Fibroblast of villous mesenchyme (primary cell): ENCODE data around the gene EYA4. TPM values are rescaled to one million over a fixed set of nuclear protein-coding genes. Genes with fewer than 3 reads are reported as not detected.

Experiments used
- DNase-seq: peaks from one replicate; pipeline ENCODE4 v3.0.0-alpha.2; 2010; ENCODE audit warnings: low read depth
- H3K4me3 ChIP-seq: 2 replicates; pipeline ENCODE4 v1.5.1; 2011; ENCODE audit warnings: low read depth, mild to moderate bottlenecking, low read length
- total RNA-seq: library from RNA; depleted of rRNA; stranded (reverse); fragments of >200 nt; gene quantifications from 2 replicates; pipeline ENCODE4 v1.2.3, GENCODE V29; 2012
- TF ChIP-seq, protein P1 (sequence below): IDR thresholded peaks from 2 replicates; pipeline ENCODE4 v1.5.1; 2012; ENCODE audit warnings: low read depth, mild to moderate bottlenecking, low read length; ENCODE audit not compliant: insufficient read depth

EYA4 gene
- total RNA-seq, 1 donor: under 0.01 TPM

DNA sequence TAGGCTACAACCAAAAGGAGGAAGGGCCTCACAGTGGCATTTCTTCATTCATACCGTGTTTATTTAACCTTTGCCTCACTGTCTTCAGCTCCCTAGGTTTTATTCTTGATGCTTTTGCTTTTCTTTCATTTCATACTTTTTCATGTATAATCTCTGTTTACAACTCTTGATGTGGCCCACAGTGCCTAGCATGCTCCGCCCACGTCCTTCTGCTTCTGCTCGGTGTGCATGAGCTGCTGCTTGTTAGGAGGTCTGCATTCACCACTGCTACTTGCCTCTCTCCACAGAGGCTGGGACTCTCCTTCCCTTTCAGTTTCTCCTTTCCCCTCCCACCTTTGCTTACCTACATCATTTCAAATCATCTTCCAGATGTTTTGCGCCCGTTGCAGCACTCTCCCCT, 147.6 kb downstream of the EYA4 start:
- DNase-seq: no peak
- TF ChIP-seq, protein P1, sequence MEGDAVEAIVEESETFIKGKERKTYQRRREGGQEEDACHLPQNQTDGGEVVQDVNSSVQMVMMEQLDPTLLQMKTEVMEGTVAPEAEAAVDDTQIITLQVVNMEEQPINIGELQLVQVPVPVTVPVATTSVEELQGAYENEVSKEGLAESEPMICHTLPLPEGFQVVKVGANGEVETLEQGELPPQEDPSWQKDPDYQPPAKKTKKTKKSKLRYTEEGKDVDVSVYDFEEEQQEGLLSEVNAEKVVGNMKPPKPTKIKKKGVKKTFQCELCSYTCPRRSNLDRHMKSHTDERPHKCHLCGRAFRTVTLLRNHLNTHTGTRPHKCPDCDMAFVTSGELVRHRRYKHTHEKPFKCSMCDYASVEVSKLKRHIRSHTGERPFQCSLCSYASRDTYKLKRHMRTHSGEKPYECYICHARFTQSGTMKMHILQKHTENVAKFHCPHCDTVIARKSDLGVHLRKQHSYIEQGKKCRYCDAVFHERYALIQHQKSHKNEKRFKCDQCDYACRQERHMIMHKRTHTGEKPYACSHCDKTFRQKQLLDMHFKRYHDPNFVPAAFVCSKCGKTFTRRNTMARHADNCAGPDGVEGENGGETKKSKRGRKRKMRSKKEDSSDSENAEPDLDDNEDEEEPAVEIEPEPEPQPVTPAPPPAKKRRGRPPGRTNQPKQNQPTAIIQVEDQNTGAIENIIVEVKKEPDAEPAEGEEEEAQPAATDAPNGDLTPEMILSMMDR: no peak
- H3K4me3 ChIP-seq: no peak overlapping the region

DNA sequence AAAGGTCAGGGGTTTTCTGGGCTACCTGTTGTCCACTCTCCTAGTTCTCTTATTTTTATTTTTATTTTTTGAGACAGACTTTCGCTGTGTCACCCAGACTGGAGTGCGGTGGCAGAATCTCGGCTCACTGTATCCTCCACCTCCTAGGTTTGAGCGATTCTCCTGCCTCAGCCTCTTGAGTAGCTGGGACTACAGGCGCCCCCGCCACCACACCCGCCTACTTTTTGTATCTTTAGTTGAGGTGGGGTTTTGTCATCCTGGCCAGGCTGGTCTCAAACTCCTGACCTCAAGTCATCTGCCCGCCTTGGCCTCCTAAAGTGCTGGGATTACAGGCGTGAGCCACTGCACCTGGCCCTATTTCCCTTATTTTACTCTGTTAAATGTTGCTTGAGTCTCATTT, 149.0 kb downstream of the EYA4 start:
- DNase-seq: no peak
- no peak overlapping the region for H3K4me3 ChIP-seq
- TF ChIP-seq, protein P1: no peak

DNA sequence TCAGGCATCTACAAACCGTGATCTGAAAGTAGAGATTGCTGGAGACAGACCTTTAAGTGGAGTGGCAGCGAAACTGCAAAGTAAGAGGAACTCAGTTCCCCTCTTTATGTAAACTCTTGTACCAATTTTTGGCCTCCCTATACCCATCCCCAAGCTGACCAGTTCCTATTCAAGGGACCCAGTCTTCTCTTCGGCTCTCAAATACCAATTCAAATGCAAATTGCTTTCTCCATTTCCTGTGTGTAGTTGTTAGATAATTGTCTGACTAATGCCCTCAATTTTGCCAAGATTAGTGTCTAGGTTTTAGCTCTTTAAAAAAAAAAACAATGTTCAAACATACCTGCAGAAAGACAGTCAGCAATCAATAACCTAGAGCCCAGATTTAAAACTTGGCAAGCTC, 150.9 kb downstream of the EYA4 start:
- DNase-seq: no peak
- TF ChIP-seq, protein P1: no peak
- H3K4me3 ChIP-seq: no peak overlapping the region

DNA sequence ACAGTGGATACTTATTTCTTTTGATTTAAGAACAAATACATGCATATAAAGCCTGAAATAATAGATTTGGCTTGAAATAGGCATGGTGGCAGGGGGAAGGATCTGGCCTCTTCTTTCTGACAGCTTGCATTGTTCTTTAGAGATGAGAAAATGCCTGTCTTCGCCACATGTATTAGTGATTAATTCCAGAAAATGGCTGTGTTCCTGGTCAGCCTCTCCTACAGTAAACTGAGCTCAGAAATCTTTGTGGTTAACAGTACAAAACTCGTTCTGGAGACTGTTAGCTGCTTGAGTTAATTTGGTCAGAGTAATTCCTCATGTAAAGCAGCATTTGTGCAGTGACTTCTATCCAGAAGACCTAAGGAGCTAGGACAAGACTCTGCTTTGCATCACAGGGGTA, 151.5 kb downstream of the EYA4 start:
- no peak overlapping the region for H3K4me3 ChIP-seq
- DNase-seq: no peak

DNA sequence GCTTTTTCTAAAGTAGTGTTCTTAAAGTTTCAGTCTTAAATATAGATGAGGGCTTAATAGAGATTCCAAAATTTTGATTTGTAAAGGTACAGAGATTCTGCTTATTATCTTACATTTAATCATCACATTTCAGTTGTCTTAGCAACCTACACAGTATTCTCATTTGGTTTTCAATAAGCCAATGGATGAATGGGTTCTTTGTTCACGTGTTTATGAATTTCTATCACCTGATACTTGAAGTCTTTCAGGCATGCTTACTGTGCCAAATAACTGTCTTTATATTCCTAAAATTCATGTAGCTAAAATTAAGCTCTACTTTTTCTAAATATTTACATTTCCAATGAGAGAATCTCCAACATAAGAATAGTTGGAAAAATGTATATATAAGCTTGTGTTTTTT, 152.7 kb downstream of the EYA4 start:
- no peak overlapping the region for H3K4me3 ChIP-seq
- TF ChIP-seq, protein P1: no peak
- no peak for DNase-seq

More for the DNA sequence above, 151.5 kb downstream of the EYA4 start:
- TF ChIP-seq, protein P1: no peak

DNA sequence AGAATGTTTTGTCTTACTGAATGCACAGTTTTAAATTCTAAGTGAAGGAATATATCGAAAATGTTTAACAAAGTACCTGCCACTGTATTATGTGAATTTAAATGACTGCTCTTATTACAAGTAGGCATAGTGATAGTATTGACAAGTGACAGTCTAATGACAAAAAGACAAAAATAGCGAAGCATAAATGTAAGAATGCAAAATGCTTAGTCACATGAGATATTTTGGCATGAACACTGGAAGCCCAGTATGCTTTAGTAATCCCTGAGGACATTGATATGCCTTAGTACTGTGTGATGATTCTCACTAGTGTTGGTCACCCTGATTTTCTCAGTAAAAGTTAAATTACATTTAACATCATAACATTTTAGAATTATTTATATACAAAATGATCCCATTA, 153.5 kb downstream of the EYA4 start:
- no peak for DNase-seq
- TF ChIP-seq, protein P1: no peak
- no peak overlapping the region for H3K4me3 ChIP-seq

DNA sequence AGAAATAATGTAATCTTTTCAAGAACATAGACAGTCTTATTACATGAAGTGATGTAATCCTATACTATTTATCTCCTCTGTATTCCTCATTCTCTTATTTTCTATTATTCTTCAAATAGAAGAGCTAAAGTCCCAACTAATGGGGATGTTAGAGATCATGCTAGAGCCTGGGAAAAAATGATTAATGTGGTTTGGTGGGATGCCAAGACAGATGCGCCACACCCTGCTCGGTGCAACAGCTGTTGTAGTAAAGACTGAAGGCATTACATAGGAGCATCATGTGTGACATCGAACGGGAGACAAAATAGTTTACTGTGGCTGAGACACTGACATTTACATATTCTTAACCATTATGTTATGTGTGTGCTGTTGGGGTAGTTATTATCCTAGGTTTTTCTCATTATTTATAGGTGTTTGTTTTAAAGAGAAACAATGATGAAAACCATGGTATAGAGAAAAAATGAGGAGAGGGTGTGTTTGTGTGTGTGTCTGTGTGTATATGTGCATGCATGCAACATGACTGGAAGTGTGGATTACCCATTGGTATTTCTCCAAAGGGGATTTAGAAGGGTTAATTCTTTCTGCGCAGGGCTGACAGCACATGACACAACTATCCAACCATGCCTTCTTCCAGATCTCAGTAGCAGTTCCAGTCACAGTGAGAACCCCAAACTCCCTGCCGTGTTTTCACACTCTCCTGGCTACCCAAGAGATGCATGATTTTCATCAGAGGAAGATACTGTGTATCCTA, 155.3 kb downstream of the EYA4 start:
- H3K4me3 ChIP-seq: no peak overlapping the region
- no peak for DNase-seq
- TF ChIP-seq, protein P1: no peak
